T-helper 1 cell treated with Interleukin-12 subunit alpha and Interleukin-12 subunit beta and Interleukin-4 antibody, amounts not matched to agents 30 ng/mL and 1 ng/mL, for 36 hours (primary cell): ENCODE data around the gene UTS2R. TPM values are rescaled to one million over a fixed set of nuclear protein-coding genes. Genes with fewer than 3 reads are reported as not detected.

Experiments
- intact Hi-C: fragments of 100-400 bp; cut with micrococcal nuclease; formaldehyde crosslinking; loops from one replicate; pipeline ENCODE4 v1.15.1; 2024
- total RNA-seq: library from RNA; stranded (reverse); gene quantifications from 2 replicates; pipeline ENCODE4 v1.2.3, GENCODE V29; 2022

The UTS2R gene
- total RNA-seq, 1 donor from 2014 or later, result 0.15 TPM

DNA sequence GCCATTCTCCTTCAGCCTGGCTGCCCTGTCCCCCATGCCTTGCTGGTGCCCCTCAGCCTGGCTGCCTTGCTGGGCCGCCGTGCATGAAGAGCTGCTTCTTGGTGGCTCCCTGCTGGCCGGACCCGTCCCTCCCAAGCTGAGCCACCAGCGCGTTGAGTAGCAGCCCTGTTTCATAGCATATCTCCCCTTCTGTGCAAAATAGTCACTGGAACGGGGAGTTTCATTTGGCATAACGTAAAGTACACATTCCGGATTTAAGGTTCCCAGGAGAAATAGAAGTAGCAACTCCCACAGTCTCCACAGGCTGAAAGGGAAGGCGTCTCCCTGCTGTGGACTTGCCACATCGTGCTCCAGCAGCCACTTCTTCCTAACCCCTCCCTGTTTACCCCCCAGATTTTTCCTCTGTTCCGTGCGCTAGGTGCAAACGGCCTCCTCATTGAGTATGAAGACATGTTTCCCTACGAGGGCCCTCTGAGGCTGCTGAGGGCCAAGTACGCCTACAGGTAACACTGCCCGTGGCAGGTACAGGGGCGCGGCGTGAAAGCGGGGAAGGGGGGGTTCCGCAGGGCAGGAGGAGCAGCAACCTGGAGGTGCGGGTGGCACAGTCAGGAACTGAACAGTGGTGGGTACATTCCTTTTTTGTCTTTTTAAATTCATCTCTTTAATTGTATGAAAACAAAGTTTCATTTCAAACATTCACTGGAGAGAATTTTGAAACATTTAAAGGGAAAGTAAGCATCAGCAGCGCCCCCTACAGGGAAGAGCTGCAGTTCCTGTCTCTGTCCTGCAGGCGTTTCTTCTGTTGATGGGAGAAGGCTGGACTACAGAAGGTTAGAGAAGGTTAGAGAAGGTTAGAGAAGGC is 52.7 kb downstream of the UTS2R start:
- intact Hi-C loops, result no loop called here

DNA sequence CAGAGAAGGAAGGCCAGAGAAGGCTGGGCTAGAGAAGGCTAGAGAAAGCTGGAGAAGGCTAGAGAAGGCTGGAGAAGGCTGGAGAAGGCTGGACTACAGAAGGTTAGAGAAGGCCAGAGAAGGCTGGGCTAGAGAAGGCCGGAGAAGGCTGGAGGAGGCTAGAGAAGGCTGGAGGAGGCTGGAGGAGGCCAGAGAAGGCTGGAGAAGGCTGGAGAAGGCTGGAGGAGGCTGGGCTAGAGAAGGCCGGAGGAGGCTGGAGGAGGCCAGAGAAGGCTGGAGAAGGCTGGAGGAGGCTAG is 53.2 kb downstream of the UTS2R start:
- intact Hi-C loops, result no loop called here

Other genes starting within 250 kb of the UTS2R start
- 75.3 and 77.8 TPM in 2 replicates for gene CCDC57, start 158.9 kb upstream of the UTS2R start, total RNA-seq
- 142 TPM in 2 replicates for gene SLC16A3, start 142.7 kb upstream of the UTS2R start, total RNA-seq
- 160 and 167 TPM in 2 replicates for gene CSNK1D, start 98.1 kb upstream of the UTS2R start, total RNA-seq
- gene CD7, start 54.2 kb upstream of the UTS2R start, total RNA-seq, result 398 and 405 TPM in 2 replicates
- 9.9 and 12.2 TPM in 2 replicates for gene SECTM1, start 38.0 kb upstream of the UTS2R start, total RNA-seq
- 0.10 TPM in 1 of 2 replicates, not detected in the other for gene TEX19, start 12.5 kb upstream of the UTS2R start, total RNA-seq
- 59.1 and 60.3 TPM in 2 replicates for gene HEXD, start 46.6 kb downstream of the UTS2R start, total RNA-seq
- 24.7 and 29.2 TPM in 2 replicates for gene OGFOD3, start 46.8 kb downstream of the UTS2R start, total RNA-seq
- 362 and 372 TPM in 2 replicates for gene CYBC1, start 79.0 kb downstream of the UTS2R start, total RNA-seq
- 168 and 184 TPM in 2 replicates for gene NARF, start 87.0 kb downstream of the UTS2R start, total RNA-seq
- 70.6 and 73.0 TPM in 2 replicates for gene FOXK2, start 148.0 kb downstream of the UTS2R start, total RNA-seq